Activated naive CD4-positive, alpha-beta T cell treated with anti-CD3 and anti-CD28 coated beads for 36 hours (primary cell): Measurements from ENCODE around the gene WIPF1. TPM values are rescaled to one million over a fixed set of nuclear protein-coding genes. Genes with fewer than 3 reads are reported as not detected.

Source experiments
- CTCF ChIA-PET: fragments of 350-600 bp; sonication (Branson Sonifier 250); formaldehyde crosslinking; loops from one replicate; lab custom pipeline; 2021; ENCODE audit warnings: antibody characterized with exemption; lab: Charles Lee
- DNase-seq: peaks from one replicate; pipeline ENCODE4 v3.0.0-alpha.2; 2020
- H3K27ac Mint-ChIP-seq: one replicate; pipeline ENCODE4 v1.8.0; 2021; ENCODE audit warnings: mild to moderate bottlenecking, mixed read lengths
- H3K27me3 Mint-ChIP-seq: one replicate; pipeline ENCODE4 v1.8.0; 2021; ENCODE audit warnings: low read depth, mixed read lengths
- H3K36me3 Mint-ChIP-seq: one replicate; pipeline ENCODE4 v1.8.0; 2021; ENCODE audit warnings: low read depth, mixed read lengths
- H3K4me1 Mint-ChIP-seq: one replicate; pipeline ENCODE4 v1.8.0; 2021; ENCODE audit warnings: low read depth, mixed read lengths
- H3K4me3 Mint-ChIP-seq: one replicate; pipeline ENCODE4 v1.8.0; 2021; ENCODE audit warnings: mild to moderate bottlenecking, moderate library complexity, mixed read lengths
- H3K9me3 Mint-ChIP-seq: one replicate; pipeline ENCODE4 v1.8.0; 2021; ENCODE audit warnings: mixed read lengths
- intact Hi-C: fragments of 100-400 bp; cut with micrococcal nuclease; formaldehyde crosslinking; loops from one replicate; pipeline ENCODE4 v1.15.1; 2023
- total RNA-seq, 2 experiments: library from RNA; stranded (reverse); gene quantifications; one replicate each; pipeline ENCODE4 v1.2.3, GENCODE V29; 2021

The WIPF1 gene
- total RNA-seq, 2 experiments from 2014 or later, result 167 TPM

- CTCF ChIA-PET, result interaction anchor here (0.7 to 2.3 kb wide), 9 partner anchors 9 to 71 kb away, joined by 3 to 10 read pairs (median 4); no protein-coding TSS in a partner anchor
- Mint-ChIP-seq H3K4me1 (peaks cover 73% of the 10 kb centered on the region), H3K27me3 (no peaks in the 10 kb centered on the region), H3K27ac (peak overlapping the region; percentile 86), H3K4me3 (peak overlapping the region; percentile 49), H3K9me3 (no peaks in the 10 kb centered on the region), H3K36me3 (peaks cover 26% of the 10 kb centered on the region)
- DNase-seq, result no peak
- intact Hi-C loops, result loop anchor here (1.0 kb wide), 2 partner anchors 9 to 14 kb away; no protein-coding TSS in a partner anchor
Observed at GRCh38 chr2:174617718-174618117, 20.1 kb upstream of the WIPF1 start.

DNA sequence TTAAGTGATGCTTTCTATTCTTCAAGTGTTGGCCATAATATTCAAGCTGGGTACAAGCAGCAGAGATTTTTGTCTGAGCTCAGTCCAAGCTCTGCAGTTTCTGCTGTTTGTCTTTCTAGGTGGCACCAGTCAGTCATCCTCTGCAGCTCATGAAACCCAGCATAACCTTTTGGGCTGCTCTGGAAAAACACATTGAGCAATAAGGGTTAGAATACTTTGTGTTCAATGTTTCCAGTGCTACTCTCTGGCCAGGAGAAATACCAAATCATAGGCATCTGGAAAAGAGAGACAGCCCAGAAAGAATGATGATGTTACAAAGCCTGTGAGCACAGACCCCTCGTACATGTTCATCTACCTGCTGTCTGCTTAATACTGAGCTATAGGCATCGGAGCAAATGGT lies 19.5 kb upstream of the WIPF1 start:
- Mint-ChIP-seq H3K36me3 (peaks cover 30% of the 10 kb centered on the region), H3K4me1 (peaks cover 78% of the 10 kb centered on the region), H3K27ac (peak overlapping the region; percentile 86), H3K4me3 (no peak overlapping the region), H3K27me3 (no peaks in the 10 kb centered on the region), H3K9me3 (no peaks in the 10 kb centered on the region)
- intact Hi-C loops, result loop anchor here (1.0 kb wide), 2 partner anchors 9 to 14 kb away; no protein-coding TSS in a partner anchor
- CTCF ChIA-PET, result interaction anchor here (1.0 to 1.6 kb wide), 7 partner anchors 8 to 66 kb away, joined by 3 to 8 read pairs (median 5); no protein-coding TSS in a partner anchor
- no peak for DNase-seq

- intact Hi-C loops, result no loop called here
- H3K27me3 Mint-ChIP-seq, result no peaks in the 10 kb centered on the region
- H3K36me3 Mint-ChIP-seq, result peaks cover 34% of the 10 kb centered on the region
- DNase-seq, result no peak
- no peaks in the 10 kb centered on the region for H3K9me3 Mint-ChIP-seq
- H3K4me3 Mint-ChIP-seq, result no peak overlapping the region
- CTCF ChIA-PET, result interaction anchor here (0.7 to 2.0 kb wide), 5 partner anchors 13 to 1241 kb away, joined by 3 to 8 read pairs (median 4); no protein-coding TSS in a partner anchor
- peaks cover 84% of the 10 kb centered on the region for H3K4me1 Mint-ChIP-seq
- H3K27ac Mint-ChIP-seq, result peak overlapping the region; percentile 65
Observed at GRCh38 chr2:174615871-174616436, 18.4 kb upstream of the WIPF1 start.

DNA sequence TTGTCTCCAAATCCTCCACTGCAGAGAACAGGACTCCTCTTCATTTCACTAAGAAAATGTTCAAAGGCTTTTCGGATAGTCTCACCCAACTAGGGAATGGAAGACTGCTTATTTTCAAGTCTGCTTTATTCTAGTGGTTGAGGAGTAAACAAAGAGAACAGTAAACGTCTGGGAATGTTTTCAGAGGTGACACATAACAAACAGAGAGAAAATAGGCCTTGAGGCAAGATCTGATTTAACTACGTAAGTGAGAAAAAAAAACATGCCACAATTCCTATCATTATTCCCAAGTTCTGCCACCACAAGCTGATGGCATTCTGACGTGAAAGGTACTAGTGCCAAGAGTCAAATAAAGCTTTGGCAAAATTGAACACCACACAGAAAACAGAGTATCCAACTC lies 16.7 kb upstream of the WIPF1 start:
- CTCF ChIA-PET, result interaction anchor here (1.3 to 2.0 kb wide), 3 partner anchors 19 to 73 kb away, joined by 3 to 8 read pairs (median 5); no protein-coding TSS in a partner anchor
- peaks cover 32% of the 10 kb centered on the region for H3K36me3 Mint-ChIP-seq
- H3K4me3 Mint-ChIP-seq, result no peak overlapping the region
- peaks cover 90% of the 10 kb centered on the region for H3K4me1 Mint-ChIP-seq
- intact Hi-C loops, result no loop called here
- H3K9me3 Mint-ChIP-seq, result no peaks in the 10 kb centered on the region
- DNase-seq, result no peak
- no peaks in the 10 kb centered on the region for H3K27me3 Mint-ChIP-seq
- no peak overlapping the region for H3K27ac Mint-ChIP-seq

GRCh38 chr2:174613531-174613930 lies 15.9 kb upstream of the WIPF1 start:
- peak overlapping the region; percentile 28 for H3K27ac Mint-ChIP-seq
- H3K36me3 Mint-ChIP-seq, result peaks cover 31% of the 10 kb centered on the region
- peaks cover 92% of the 10 kb centered on the region for H3K4me1 Mint-ChIP-seq
- intact Hi-C loops, result no loop called here
- H3K4me3 Mint-ChIP-seq, result no peak overlapping the region
- no peak for DNase-seq
- H3K9me3 Mint-ChIP-seq, result no peaks in the 10 kb centered on the region
- no peaks in the 10 kb centered on the region for H3K27me3 Mint-ChIP-seq
- CTCF ChIA-PET, result interaction anchor here (1.2 to 1.6 kb wide), 4 partner anchors 10 to 20 kb away, joined by 5 to 6 read pairs (median 6); no protein-coding TSS in a partner anchor

- intact Hi-C loops, result no loop called here
- CTCF ChIA-PET, result interaction anchor here (0.7 to 4.0 kb wide), 7 partner anchors 10 to 75 kb away, joined by 3 to 14 read pairs (median 5); no protein-coding TSS in a partner anchor
- DNase-seq, result no peak
- Mint-ChIP-seq H3K4me1 (peaks cover 91% of the 10 kb centered on the region), H3K27me3 (no peaks in the 10 kb centered on the region), H3K9me3 (no peaks in the 10 kb centered on the region), H3K27ac (no peak overlapping the region), H3K4me3 (no peak overlapping the region), H3K36me3 (peaks cover 31% of the 10 kb centered on the region)
Observed at GRCh38 chr2:174612970-174613369, 15.4 kb upstream of the WIPF1 start.

- CTCF ChIA-PET, result interaction anchor here (0.6 to 4.0 kb wide), 3 partner anchors 22 to 178 kb away, joined by 4 to 14 read pairs (median 6); no protein-coding TSS in a partner anchor
- Mint-ChIP-seq H3K4me3 (no peak overlapping the region), H3K9me3 (no peaks in the 10 kb centered on the region), H3K27ac (peak overlapping the region; percentile 98), H3K36me3 (peaks cover 24% of the 10 kb centered on the region), H3K27me3 (no peaks in the 10 kb centered on the region), H3K4me1 (peaks cover 89% of the 10 kb centered on the region)
- peak; percentile 3 for DNase-seq
- intact Hi-C loops, result no loop called here
Observed at GRCh38 chr2:174611854-174612253, 14.2 kb upstream of the WIPF1 start.

DNA sequence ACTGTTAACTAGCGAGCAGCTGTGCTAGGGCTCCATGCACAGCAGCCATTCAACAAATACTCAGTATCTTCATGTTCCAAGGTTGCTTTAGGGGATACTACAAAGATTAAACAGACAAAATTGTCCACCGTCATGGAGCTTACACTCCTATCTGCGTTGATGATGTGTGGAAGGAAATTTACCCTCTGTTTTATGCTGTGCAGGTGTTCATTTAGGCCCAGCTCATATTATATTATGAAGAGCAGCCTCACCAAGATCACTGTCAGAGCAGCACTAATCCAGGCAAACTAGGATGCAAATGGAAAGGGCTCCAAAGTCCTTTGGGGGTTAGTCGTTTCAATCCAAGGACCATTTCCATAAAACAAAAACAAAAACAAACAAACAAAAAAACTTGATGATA lies 13.4 kb upstream of the WIPF1 start:
- Mint-ChIP-seq H3K36me3 (peaks cover 25% of the 10 kb centered on the region), H3K4me1 (peaks cover 90% of the 10 kb centered on the region), H3K27ac (peak overlapping the region; percentile 98), H3K4me3 (no peak overlapping the region), H3K9me3 (no peaks in the 10 kb centered on the region), H3K27me3 (no peaks in the 10 kb centered on the region)
- intact Hi-C loops, result no loop called here
- CTCF ChIA-PET, result interaction anchor here (1.0 to 4.0 kb wide), 6 partner anchors 9 to 148 kb away, joined by 3 to 14 read pairs (median 5); no protein-coding TSS in a partner anchor
- peak; percentile 2 for DNase-seq

GRCh38 chr2:174610243-174610995 lies 12.8 kb upstream of the WIPF1 start:
- CTCF ChIA-PET, result interaction anchor here (1.0 to 17.9 kb wide), 11 partner anchors 9 to 147 kb away, joined by 3 to 172 read pairs (median 6); partner anchors contain the start of gene WIPF1
- Mint-ChIP-seq H3K27me3 (no peaks in the 10 kb centered on the region), H3K4me3 (peak overlapping the region; percentile 2), H3K9me3 (no peaks in the 10 kb centered on the region), H3K36me3 (peaks cover 25% of the 10 kb centered on the region), H3K4me1 (peaks cover 89% of the 10 kb centered on the region), H3K27ac (peak overlapping the region; percentile 98)
- intact Hi-C loops, result no loop called here
- DNase-seq, result peak; percentile 10

- Mint-ChIP-seq H3K9me3 (no peaks in the 10 kb centered on the region), H3K4me3 (no peak overlapping the region), H3K36me3 (peaks cover 22% of the 10 kb centered on the region), H3K27ac (peak overlapping the region; percentile 98), H3K27me3 (no peaks in the 10 kb centered on the region), H3K4me1 (peaks cover 84% of the 10 kb centered on the region)
- peak; percentile 4 for DNase-seq
- intact Hi-C loops, result loop anchor here (5.0 kb wide), 1 partner anchor 267 kb away; no protein-coding TSS in a partner anchor
- CTCF ChIA-PET, result interaction anchor here (1.2 to 17.9 kb wide), 10 partner anchors 9 to 90 kb away, joined by 3 to 172 read pairs (median 10); partner anchors contain the start of gene WIPF1
Observed at GRCh38 chr2:174609261-174609660, 11.7 kb upstream of the WIPF1 start.

DNA sequence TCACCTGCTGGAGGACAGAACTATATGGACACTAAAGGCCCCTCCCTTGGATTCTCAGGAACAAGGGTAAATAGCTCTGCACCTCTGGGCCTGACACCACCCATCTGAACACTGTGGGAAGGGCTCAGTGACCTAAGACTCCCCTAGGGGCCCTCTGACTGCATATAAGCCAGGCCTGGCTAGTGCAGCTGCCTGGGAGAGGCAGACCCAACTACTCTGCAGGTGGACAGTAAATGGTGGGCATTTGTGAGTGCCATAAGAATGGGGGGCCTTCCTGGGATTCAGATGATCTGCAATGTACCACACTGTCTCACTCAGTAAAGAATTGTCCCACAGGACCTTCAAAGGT lies 11.2 kb upstream of the WIPF1 start:
- DNase-seq, result peak; percentile 33
- CTCF ChIA-PET, result interaction anchor here (0.5 to 17.9 kb wide), 10 partner anchors 8 to 88 kb away, joined by 3 to 172 read pairs (median 6); partner anchors contain the start of gene WIPF1
- intact Hi-C loops, result loop anchor here (1.0 to 5.0 kb wide), 7 partner anchors 8 to 267 kb away; partner anchors contain the start of genes GPR155 and WIPF1
- no peaks in the 10 kb centered on the region for H3K27me3 Mint-ChIP-seq
- peaks cover 18% of the 10 kb centered on the region for H3K36me3 Mint-ChIP-seq
- H3K4me3 Mint-ChIP-seq, result no peak overlapping the region
- H3K4me1 Mint-ChIP-seq, result peaks cover 81% of the 10 kb centered on the region
- H3K9me3 Mint-ChIP-seq, result no peaks in the 10 kb centered on the region
- peak overlapping the region; percentile 98 for H3K27ac Mint-ChIP-seq
